ENCODE measurements around the gene LIX1.

DNA sequence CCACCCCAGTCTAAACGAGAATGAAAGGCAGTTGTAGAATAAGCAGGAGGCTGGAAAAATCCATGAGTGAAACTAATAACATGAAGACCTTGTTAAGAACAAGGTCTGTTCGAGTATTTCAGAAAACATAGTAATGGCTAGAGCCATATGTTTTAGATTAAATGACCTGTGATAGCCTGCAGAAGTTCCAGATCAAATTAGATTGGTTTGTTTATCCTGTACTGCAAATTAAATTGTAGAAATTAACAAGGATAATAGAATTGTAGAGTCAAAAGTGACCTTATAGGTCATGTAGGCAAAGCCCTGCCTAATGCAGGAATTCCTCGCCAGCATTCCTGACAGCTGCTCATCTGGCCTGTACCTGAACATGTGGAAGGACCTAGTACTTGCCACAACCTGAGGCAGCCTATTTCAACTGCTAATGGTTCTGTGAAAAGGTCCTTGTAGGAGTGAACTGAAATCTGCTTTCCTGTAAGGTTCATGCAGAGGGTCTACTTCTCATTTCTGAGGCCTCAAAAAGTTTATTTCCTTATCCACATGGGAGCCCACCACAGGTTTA, 17.2 kb downstream of the LIX1 start:
- no peak for TF ChIP-seq EZH2 (IDR thresholded peaks at IDR 0.05; ENCODE audit: low read length, missing control alignments)
- TF ChIP-seq, protein P1, sequence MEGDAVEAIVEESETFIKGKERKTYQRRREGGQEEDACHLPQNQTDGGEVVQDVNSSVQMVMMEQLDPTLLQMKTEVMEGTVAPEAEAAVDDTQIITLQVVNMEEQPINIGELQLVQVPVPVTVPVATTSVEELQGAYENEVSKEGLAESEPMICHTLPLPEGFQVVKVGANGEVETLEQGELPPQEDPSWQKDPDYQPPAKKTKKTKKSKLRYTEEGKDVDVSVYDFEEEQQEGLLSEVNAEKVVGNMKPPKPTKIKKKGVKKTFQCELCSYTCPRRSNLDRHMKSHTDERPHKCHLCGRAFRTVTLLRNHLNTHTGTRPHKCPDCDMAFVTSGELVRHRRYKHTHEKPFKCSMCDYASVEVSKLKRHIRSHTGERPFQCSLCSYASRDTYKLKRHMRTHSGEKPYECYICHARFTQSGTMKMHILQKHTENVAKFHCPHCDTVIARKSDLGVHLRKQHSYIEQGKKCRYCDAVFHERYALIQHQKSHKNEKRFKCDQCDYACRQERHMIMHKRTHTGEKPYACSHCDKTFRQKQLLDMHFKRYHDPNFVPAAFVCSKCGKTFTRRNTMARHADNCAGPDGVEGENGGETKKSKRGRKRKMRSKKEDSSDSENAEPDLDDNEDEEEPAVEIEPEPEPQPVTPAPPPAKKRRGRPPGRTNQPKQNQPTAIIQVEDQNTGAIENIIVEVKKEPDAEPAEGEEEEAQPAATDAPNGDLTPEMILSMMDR (conservative IDR thresholded peaks at IDR 0.05 in 1 of 2, IDR thresholded peaks at IDR 0.05 in 1 of 2; ENCODE audit: low read depth in 1 of 2, low read length in 2 of 2), result no peak
